HG03520 (cell line): ENCODE measurements around the gene MAB21L4.

Experiments used
- ATAC-seq: cut with Tn5 transposase; IDR thresholded peaks from one replicate; pipeline ENCODE4 v1.9.1; 2021; ENCODE audit warnings: mild to moderate bottlenecking, moderate library complexity; ENCODE audit not compliant: unreplicated experiment

MAB21L4 gene

DNA sequence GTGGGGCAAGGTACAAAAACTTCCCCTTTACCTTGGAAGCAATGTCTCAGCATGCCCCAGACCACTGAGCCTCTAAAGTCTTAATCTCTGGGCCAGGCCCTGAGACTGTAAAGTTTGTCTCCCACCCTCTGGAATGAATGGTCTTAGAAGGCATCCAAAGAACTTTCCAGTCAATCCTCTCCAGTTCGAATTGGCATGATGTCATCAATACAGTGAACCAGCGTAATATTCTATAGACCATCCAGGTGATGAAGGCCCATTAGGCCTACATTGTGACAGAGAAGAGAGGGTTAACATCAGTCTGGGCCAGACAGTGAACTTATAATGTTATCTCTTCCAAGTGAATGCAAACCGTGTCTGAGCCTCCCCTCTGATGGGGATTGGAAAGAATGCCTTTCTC lies 11.2 kb downstream of the MAB21L4 start:
- no peak for ATAC-seq

DNA sequence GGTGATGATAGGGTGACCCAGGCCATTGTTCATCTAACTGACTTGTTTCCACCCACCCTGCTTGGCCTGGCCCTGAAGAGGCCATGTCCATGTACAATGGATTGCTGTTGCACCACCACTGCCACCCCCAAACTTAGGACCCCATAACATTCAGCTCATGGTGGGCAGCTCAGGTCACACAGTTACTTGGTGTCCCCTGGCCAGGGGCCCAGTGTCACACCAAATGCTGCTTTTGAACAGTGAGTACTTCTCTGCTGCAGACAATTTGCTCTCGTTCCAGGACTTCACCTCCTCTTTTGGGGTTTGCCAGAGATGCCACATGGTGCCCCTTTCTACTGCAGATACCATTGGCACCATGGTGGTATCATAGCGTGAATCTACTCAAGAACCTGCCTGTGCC lies 11.7 kb downstream of the MAB21L4 start:
- no peak for ATAC-seq

DNA sequence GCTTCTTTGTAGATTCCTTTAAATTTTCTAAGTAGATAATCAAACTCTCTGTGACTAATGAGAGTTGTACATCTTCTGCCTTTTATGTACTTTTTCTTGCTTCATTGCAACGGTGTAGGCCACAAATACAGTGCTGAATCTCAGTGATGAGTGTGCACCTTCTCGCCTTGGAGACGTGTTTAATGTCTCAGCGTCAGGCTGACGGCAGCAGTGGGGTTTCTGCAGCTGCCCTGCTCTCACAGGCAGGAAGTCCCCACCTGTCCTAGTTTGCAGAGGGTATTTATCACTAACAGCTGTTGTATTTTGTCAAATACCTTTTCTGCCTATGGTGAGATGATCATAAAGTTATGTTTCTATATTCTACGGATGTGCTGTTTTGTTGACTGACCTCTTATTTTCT lies 14.0 kb downstream of the MAB21L4 start:
- ATAC-seq, result no peak

DNA sequence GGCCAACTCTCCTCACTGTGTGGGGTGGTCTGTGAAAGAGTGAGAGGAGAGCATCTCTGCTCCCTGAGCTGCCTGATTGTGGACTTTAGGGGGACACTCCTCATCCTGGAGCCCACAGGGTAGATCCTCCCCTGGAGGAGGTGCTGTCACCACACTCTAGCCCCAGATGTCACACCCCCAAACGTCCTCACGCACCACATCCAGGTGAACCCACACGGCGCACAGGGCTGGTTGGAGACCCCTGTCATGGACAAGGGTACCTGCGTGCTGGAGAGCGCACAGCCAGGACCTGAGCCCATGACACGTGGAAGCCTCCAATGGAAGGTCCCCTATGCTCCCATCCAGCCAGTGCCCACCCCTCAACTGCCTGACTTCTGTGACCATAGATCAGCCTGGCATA lies 16.9 kb downstream of the MAB21L4 start:
- ATAC-seq, result no peak

DNA sequence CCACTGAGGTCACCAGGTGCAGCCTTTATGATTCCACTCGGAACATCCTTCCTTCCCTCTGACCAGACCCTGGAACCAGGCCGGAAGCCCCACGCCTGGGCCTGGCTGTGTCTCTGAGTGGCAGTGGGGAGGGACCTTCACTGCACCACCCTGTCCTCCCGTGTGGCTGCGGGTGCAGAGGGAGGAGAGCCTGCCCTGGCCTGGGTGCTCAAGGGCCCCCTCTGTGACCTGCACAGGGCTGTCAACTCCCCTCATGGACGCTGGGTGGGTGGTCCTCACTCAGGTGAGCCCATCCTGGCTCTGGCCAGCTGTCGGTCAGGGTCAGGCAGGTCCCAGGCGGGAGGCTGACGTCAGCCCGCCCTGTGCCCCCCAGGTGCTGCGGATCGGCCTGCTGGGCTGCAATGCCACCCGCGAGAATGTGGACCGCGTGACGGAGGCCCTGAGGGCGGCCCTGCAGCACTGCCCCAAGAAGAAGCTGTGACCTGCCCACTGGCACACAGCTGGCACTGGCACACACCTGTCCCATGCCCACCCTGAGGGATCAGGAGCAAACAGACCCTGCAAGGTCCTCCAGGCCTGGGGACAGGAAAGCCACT lies 17.5 kb downstream of the MAB21L4 start:
- no peak for ATAC-seq

DNA sequence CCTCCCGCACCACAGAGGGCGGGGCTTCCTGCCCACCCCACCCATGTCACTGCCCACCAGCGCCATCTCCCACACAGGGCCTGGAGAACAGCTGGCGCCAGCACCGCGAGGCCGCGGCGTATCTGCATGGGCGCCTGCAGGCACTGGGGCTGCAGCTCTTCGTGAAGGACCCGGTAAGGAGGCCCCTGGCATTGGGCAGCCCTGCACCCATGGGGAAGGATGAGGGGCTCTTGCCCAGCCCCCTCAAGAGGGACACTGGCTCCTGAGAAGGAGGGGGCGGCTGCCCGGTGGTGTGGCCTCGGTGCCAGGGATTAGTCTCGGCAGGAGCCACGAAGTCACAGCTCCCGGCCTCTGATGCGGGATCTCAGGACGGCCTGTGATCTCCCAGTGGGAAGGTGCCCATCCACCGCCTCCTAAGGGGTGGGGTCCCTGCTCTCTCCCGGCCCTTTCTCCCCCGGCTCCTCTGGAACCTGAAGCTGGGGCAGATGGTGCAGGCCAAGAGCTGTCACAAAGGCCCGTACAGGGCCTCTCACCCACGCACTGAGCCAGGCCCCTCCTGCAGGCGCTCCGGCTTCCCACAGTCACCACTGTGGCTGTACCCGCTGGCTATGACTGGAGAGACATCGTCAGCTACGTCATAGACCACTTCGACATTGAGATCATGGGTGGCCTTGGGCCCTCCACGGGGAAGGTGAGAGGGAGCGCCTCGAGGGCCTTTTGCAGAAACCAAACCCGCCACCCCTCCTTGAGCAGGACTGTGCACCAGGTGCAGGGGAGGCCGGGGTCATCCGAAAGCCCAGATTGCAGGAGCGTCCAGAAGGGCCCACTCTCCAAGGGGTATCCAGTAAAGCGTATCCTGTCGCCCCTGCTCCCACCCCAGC lies 18.3 kb downstream of the MAB21L4 start:
- no peak for ATAC-seq

DNA sequence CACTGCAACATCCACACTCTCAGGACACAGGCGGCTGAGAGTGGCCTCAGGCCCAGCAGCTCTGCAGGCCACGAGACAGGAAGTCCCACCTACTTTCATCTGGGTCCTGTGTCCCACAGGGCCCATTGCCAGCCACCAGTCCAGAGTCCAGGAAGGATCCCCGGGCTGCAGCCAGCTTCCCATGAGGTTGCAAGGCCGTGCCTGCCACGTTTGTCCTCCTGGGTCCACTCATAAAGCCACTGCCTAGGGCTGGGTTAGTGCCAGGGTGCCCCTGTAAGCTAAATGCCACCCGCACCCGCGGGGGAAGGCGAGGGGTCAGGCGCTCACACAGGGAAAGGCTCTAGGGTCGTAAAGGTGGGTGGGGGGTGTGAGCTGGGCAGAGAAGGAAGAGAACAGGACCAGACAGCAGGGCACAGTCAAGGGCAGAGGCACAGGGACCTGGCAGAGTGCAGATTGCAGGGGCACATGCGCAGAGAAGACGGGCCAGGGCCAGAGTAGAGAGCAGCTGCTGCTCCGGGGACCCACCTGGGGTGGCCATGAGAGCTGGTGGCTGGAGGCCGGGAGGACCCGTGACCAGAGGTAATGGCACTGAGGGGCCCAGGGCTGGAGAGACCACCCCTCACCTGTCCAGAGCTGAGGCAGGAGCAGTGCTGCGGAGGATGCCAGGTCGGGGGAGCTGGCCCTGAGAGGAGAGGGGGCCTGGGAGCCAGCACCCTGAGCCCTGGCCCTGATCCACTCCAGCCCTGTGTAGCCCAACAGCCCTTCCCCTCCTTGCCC lies 19.3 kb downstream of the MAB21L4 start:
- ATAC-seq, result no peak

DNA sequence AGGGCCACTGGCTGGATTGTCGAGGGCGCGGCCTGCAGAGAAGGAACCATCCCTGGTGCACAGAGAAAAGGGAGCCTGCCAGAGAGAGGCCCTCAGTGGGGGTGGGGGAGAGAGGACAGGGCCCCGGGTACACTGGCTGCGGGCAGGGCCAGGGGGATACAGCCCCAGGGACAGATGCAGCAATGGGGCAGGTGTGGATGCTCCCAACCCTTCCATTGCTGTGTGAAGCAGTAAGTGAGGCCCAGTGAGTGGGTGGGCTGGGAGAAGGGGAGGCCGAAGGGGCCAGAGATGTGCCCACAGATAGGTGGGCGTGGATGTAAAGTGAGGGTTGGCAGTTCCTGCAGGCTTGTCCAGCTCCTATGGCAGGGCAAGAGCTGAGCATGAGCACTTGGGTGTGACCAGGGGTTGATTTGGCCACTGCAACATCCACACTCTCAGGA lies 19.9 kb downstream of the MAB21L4 start:
- no peak for ATAC-seq

DNA sequence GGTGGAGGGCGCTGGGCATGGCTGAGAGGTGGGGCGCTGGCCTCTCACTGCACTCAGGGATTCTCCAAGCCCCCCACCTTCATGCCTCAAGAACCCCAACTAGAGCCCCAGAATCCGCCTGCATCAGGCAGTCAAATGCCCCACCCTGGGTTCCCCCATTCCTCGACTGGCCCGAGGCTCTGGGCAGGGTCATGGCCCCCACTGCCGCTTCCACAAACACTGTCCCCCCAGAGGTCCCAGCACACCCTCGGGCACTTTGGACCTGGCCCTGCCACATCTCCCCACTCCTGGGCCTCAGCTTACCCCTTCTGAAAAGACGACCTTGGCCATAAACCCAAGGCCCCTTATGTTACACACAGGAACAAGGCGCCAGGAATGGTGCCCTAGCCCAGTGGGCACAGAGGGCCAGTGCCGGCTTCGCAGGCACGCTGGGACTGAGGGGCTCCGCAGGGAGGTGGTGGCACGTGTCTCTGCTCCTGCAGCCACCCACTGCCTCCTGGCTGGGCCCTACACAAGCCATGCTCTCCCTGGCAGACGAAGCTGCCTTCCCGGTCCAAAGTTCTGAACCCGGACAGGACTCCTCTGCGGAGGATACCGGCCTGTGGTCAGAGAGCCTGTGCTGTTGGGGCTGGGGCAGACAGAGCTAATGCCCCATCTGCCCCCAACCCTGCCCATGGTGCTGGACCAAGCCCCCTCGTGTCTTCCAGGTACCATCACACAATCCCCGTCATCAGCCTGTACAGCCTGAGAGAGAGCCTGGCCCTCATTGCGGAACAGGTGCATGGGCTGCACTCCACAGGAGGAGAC lies 20.5 kb downstream of the MAB21L4 start:
- ATAC-seq, result no peak

DNA sequence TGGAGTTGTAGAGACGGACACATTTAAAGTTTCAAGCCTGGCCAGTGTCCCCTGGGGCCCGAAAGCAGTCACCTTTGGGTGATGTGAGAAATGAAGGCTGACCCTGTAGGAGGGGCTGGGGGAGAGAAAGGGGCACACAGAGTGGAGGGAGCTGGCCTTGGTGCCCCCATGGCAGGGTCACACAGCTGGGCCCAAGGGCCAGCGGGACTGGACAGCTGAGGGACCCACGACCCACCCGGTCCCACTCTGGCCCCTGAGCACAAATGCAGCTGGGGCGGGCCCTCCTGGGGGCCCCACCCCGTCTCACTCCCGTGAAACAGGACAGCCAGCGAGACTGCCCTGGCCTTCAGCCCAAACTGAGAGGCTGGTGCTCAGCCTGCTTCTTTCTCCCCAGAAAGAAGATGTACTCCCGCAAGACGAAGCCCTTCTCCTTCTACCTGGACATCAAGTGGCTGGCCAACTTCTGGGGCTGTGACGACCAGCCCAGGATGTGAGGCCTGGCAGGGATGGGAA lies 21.2 kb downstream of the MAB21L4 start:
- no peak for ATAC-seq

DNA sequence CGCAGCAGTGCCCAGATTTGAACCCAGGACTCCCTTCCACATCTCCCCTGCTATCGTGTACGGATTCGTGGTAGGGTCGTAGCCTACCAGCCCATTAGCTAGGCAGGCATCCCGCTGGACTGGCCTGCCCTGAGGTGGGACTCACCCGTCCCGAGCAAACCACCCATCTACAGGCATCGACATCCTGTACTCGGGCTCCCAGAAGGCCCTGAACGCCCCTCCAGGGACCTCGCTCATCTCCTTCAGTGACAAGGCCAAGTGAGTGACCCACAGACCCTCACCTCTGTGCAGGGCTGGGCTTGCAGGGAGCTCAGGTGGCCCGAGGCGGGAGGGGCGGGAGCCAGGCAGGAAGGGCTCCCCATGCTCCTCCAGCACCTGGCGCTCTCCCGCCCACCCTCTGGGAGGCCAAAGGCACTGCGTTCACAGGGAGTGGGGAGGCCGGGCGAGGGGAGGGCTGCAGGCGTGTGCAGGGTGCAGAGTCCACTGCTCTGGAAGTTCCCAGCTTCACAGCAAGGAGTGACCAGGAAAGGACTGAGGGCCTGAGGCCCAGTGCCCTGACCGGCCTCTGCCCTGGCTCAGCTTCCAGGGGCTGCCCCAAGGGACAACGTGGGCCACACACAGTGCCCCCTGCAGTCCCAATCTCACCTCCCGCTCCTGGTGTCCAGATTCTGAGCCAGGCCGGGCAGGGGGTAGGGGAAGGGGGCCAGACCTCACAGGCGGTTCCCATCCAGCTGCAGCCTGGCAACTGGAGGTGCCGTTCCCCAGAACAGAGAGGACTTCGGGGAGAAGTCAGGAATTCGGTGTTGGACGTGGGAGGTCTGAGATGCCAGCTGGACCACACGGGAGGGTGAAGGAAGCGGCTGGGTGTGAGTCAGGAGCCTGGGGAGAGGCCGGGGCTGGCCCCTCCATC lies 21.9 kb downstream of the MAB21L4 start:
- no peak for ATAC-seq

DNA sequence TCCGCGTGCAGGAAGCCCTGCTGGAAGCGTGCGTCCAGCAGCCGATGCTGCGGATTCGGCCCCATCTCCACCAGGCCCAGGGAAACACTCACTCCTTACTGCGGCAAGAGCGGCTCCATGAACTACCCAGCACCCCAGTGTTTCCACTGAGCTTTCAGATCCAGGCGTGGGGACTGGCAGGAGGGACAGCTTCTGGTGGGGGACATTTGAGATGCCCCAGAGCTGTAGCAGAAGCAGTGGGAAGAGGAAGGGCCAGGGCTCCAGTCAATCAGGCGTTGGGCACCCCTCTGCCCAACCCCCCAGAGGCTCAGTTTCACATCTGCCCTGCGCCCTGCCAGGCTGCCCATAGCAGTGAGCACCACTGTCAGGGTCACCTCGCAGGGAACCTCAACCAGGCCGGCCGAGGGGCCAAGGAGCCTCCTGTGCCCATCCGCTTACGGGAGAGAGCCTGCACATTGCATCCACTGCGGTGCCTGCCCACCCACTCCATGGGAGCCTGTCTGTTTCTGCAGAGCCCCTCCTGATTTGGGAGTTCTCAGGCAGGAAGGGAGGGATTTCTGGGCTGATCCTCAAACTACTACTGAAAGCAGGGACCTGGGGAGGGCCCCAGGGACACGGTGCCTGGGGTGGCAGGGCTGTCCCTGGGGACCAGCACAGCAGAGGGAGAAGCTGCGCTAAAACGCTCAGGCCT lies 22.7 kb downstream of the MAB21L4 start:
- no peak for ATAC-seq

DNA sequence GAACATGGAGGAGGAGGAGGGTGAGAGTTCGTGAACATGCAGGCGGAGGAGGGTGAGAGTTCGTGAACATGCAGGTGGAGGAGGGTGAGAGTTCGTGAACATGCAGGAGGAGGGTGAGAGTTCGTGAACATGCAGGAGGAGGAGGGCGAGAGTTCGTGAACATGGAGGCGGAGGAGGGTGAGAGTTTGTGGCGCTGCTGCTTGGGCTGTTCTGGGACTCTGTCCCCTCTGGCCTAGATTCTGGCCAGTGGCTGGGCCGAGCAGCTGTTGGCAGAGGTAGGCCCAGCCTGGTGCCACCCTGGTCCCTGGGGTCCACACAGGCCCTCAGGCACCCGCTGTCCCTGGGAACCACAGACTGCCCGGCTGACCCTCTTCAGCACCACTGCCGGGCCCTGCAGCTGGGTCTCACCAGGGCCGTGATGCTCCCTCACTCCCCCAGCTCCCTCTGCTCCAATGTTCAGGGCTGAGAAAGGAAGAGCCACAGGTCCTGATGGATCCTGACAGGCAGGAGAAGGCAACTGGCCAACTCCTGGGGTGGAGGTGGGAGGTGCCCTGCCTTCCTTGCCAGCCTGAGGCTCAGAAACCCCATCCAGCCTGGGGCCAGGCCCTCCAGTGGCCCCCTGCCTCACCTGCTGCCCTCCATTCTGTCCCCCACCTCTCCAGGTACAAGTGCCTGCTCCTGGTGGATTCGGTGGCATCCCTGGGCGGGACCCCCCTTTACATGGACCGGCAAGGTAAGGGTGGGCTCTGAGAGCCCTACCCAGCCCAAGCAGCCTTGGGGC lies 23.4 kb downstream of the MAB21L4 start:
- ATAC-seq, result no peak

DNA sequence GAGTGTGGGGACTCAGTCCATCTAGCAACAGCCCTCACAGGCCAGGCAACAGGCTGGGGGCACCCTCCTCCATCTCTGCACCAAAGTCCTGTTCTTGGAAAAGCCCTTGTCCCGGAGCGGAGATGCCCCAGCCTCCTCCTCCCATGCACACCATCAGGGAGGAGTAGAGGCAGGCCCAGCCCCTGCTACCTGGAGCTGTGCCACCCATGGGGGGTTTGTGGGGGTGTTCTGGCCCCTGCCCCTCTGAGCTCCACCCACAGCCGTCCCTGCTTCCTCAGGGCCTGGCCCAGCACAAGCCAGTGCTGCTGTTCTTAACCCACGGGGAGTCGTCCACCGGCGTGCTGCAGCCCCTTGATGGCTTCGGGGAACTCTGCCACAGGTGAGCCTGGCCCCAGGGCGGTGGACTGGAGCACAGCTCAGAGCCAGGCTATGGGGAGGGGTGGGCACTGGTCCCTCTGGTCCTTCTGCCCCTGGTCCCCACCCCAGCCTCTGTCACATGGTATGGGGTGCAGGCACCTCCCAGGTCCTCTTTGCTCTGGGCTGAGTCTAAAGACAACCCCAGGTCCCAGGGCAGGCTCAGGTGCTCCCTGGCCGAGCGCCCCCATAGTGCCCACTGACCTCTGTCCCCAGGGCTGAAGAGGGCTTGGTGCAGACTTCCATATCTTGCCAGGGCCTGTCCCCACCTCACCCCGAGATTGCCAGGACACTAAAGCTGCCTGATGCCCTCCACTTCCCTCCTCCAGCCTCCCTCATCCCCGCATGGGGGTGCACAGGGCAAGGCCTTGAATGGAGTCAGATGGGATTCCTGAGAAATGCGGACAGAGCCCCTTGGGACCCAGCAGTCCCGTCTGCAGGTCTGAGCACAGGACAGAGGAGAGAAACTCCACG lies 24.6 kb downstream of the MAB21L4 start:
- ATAC-seq, result no peak

DNA sequence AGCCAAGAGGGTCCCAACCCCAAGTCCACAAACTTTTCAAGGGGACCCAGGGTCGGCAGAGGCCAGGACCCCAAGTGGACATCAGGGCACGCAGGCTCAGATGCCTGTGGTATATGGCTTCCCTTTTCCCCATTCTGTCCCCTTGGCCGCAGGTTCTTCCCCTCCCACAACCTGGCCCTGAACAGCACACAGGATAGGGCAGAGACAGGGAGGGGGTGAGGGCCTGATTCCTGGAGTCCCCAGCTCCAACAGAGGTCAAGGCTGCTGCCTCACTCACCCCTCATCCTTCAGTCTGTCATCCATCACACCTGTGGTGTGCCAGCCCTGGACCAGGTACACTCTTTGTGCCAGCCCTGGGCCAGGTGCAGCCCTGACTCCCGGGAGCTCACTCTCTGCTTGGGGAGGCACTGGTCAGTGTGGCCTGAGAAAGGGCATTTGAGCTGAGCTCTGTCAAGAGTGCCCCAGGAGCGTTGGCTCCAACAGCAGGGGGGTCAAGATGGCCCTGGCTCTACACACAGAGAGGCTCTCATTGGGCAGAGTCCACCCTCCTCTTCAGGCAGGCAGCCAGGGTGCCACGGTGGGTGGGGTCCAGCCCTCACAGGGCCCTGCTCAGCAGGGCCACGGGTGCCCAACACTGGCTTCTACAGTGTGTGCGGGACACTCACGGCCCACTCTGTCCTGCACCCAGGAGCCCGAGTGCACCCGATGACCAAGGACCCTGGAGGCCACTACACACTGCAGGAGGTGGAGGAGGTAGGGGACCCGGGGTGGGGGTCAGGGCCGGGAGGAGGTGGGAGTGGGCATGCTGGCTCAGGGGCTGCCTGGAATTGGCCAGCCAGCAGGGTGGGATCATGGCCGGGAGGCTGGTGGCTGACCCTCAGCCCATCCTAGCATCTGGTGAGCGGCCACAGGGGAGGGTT lies 25.7 kb downstream of the MAB21L4 start:
- no peak for ATAC-seq
